Smooth muscle cell (in vitro differentiated cells): ENCODE data around the gene TRIM17. TPM values are rescaled to one million over a fixed set of nuclear protein-coding genes. Genes with fewer than 3 reads are reported as not detected.

ENCODE experiments used
- DNase-seq: peaks from one replicate; lab custom pipeline; 2025; ENCODE audit not compliant: unreplicated experiment; lab: John Stamatoyannopoulos, UW
- H2AFZ ChIP-seq: fragments of 200-600 bp; sonication (generic); 2 replicates; pipeline ENCODE4 v1.6.0; 2016; ENCODE audit warnings: antibody characterized with exemption, low read depth, mild to moderate bottlenecking
- H3F3A ChIP-seq: fragments of 200-600 bp; sonication (generic); 2 replicates; pipeline ENCODE4 v1.6.0; 2017; ENCODE audit warnings: antibody characterized with exemption, low read depth
- H3K27ac ChIP-seq: fragments of 200-600 bp; sonication (generic); 2 replicates; pipeline ENCODE4 v1.5.1; 2016; ENCODE audit warnings: low read depth, mild to moderate bottlenecking
- H3K27me3 ChIP-seq: fragments of 200-600 bp; sonication (generic); 2 replicates; pipeline ENCODE4 v1.6.1; 2016; ENCODE audit warnings: low read depth, mild to moderate bottlenecking
- H3K36me3 ChIP-seq: fragments of 200-600 bp; sonication (generic); 2 replicates; pipeline ENCODE4 v1.5.1; 2016; ENCODE audit warnings: low read depth
- H3K4me1 ChIP-seq: fragments of 200-600 bp; sonication (generic); 2 replicates; pipeline ENCODE4 v1.5.1; 2016; ENCODE audit warnings: low read depth
- H3K4me2 ChIP-seq: fragments of 200-600 bp; sonication (generic); 2 replicates; pipeline ENCODE4 v1.6.0; 2016; ENCODE audit warnings: mild to moderate bottlenecking
- H3K4me3 ChIP-seq: fragments of 200-600 bp; sonication (generic); 2 replicates; pipeline ENCODE4 v1.5.1; 2016; ENCODE audit warnings: mild to moderate bottlenecking
- H3K79me2 ChIP-seq: fragments of 200-600 bp; sonication (generic); 2 replicates; pipeline ENCODE4 v1.6.0; 2016; ENCODE audit warnings: low read depth, mild to moderate bottlenecking
- H3K9ac ChIP-seq: fragments of 200-600 bp; sonication (generic); 2 replicates; pipeline ENCODE4 v1.6.0; 2016; ENCODE audit warnings: low read depth
- H3K9me3 ChIP-seq: fragments of 200-600 bp; sonication (generic); replicated peaks from 2 replicates; pipeline ENCODE4 v1.5.1; 2016; ENCODE audit warnings: low read depth
- H4K20me1 ChIP-seq: fragments of 200-600 bp; sonication (generic); 2 replicates; pipeline ENCODE4 v1.6.0; 2016; ENCODE audit warnings: low read depth
- CTCF ChIP-seq: fragments of 200-600 bp; sonication (generic); IDR thresholded peaks from 2 replicates; pipeline ENCODE4 v1.5.1; 2017; ENCODE audit warnings: borderline replicate concordance, mild to moderate bottlenecking, antibody characterized with exemption; ENCODE audit not compliant: insufficient read depth, poor library complexity, severe bottlenecking
- WGBS: methylation state at CpG from one replicate; pipeline ENCODE4 v1.1.7; 2016; ENCODE audit warnings: low lambda C conversion rate; 5-methylcytosine and 5-hydroxymethylcytosine counted together
- polyA plus RNA-seq: library from polyadenylated mRNA; unstranded; fragments of >200 nt; fragmentation: Nextera tagmentation; extraction: Ambion mirVana; gene quantifications from 2 replicates; pipeline ENCODE4 v1.2.1, GENCODE V29; 2016
- total RNA-seq: library from RNA; depleted of rRNA; stranded (reverse); fragments of >200 nt; gene quantifications from 2 replicates; pipeline ENCODE4 v1.2.3, GENCODE V29; 2014

Gene TRIM17
- total and polyA plus RNA-seq, 2 experiments from 2014 or later = 1.5 to 1.6 TPM

GRCh38 chr1:228364706-228365213 is 51.9 kb downstream of the TRIM17 start:
- H3K9ac ChIP-seq = no peak overlapping the region
- no peaks in the 10 kb centered on the region for H3K79me2 ChIP-seq
- H3K4me1 ChIP-seq = no peaks in the 10 kb centered on the region
- H4K20me1 ChIP-seq = no peaks in the 10 kb centered on the region
- no peaks in the 10 kb centered on the region for H3F3A ChIP-seq
- H3K36me3 ChIP-seq = no peaks in the 10 kb centered on the region
- H3K4me2 ChIP-seq = no peak overlapping the region
- DNase-seq = no peak
- no peak overlapping the region for H3K4me3 ChIP-seq
- H3K27ac ChIP-seq = no peak overlapping the region
- no peaks in the 10 kb centered on the region for H3K27me3 ChIP-seq
- no peaks in the 10 kb centered on the region for H3K9me3 ChIP-seq
- WGBS = 91% methylated on average over 19 of the region's 19 CpGs
- H2AFZ ChIP-seq = no peak overlapping the region
- no peak for TF ChIP-seq CTCF

- no peak overlapping the region for H3K27ac ChIP-seq
- no peak for DNase-seq
- H3K9ac ChIP-seq = no peak overlapping the region
- no peak for TF ChIP-seq CTCF
- no peaks in the 10 kb centered on the region for H4K20me1 ChIP-seq
- no peaks in the 10 kb centered on the region for H3F3A ChIP-seq
- no peaks in the 10 kb centered on the region for H3K79me2 ChIP-seq
- no peaks in the 10 kb centered on the region for H3K4me1 ChIP-seq
- no peak overlapping the region for H2AFZ ChIP-seq
- H3K4me2 ChIP-seq = no peak overlapping the region
- H3K9me3 ChIP-seq = no peaks in the 10 kb centered on the region
- H3K36me3 ChIP-seq = no peaks in the 10 kb centered on the region
- H3K27me3 ChIP-seq = no peaks in the 10 kb centered on the region
- WGBS = 90% methylated on average over 12 of the region's 12 CpGs
- no peak overlapping the region for H3K4me3 ChIP-seq
These were observed 52.5 kb downstream of the TRIM17 start for GRCh38 chr1:228364068-228364705.

GRCh38 chr1:228363686-228364067 is 53.0 kb downstream of the TRIM17 start:
- WGBS = 90% methylated on average over 9 of the region's 9 CpGs
- DNase-seq = no peak
- H2AFZ ChIP-seq = no peak overlapping the region
- no peaks in the 10 kb centered on the region for H3K27me3 ChIP-seq
- no peaks in the 10 kb centered on the region for H4K20me1 ChIP-seq
- no peaks in the 10 kb centered on the region for H3F3A ChIP-seq
- H3K36me3 ChIP-seq = no peaks in the 10 kb centered on the region
- H3K4me1 ChIP-seq = no peaks in the 10 kb centered on the region
- no peaks in the 10 kb centered on the region for H3K9me3 ChIP-seq
- no peak for TF ChIP-seq CTCF
- H3K4me2 ChIP-seq = no peak overlapping the region
- H3K27ac ChIP-seq = no peak overlapping the region
- H3K79me2 ChIP-seq = no peaks in the 10 kb centered on the region
- no peak overlapping the region for H3K4me3 ChIP-seq
- H3K9ac ChIP-seq = no peak overlapping the region

GRCh38 chr1:228362884-228363450 is 53.7 kb downstream of the TRIM17 start:
- Histone ChIP-seq H3K79me2 (no peaks in the 10 kb centered on the region), H3K4me1 (no peaks in the 10 kb centered on the region), H3K9me3 (no peaks in the 10 kb centered on the region), H3K36me3 (no peaks in the 10 kb centered on the region), H2AFZ (no peak overlapping the region), H3K27ac (no peak overlapping the region), H3K27me3 (no peaks in the 10 kb centered on the region), H3F3A (no peaks in the 10 kb centered on the region), H3K4me2 (no peak overlapping the region), H3K9ac (no peak overlapping the region), H3K4me3 (no peak overlapping the region), H4K20me1 (no peaks in the 10 kb centered on the region)
- WGBS = 92% methylated on average over 4 of the region's 4 CpGs
- no peak for DNase-seq
- no peak for TF ChIP-seq CTCF
